NCI-H2029 treated with DMSO at 0.1 percent for 48 hours (cell line): ENCODE measurements around the gene ZNF536.

Experiments
- DNase-seq: peaks from one replicate; lab custom pipeline; 2025; lab: John Stamatoyannopoulos, UW

The ZNF536 gene

DNA sequence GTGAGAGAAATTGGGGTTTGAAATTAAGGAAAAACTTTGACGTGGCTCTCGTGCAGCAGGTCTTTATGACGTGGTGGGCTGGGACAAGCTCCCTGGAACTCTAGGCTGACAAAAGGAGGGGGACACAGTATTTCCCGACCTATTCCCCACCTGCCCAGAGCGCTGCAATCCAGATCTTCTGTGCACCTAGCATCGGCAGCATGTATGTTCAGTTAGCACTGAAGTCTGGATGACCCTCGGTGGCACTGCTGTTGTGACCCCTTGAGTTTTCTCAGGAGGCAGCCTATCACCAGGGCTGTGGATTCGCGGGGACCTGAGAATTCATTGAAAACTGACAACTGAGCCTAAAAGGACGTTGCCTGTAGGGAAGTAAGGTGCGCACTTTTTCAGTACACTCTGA, 9.1 kb upstream of the ZNF536 start:
- no peak for DNase-seq

DNA sequence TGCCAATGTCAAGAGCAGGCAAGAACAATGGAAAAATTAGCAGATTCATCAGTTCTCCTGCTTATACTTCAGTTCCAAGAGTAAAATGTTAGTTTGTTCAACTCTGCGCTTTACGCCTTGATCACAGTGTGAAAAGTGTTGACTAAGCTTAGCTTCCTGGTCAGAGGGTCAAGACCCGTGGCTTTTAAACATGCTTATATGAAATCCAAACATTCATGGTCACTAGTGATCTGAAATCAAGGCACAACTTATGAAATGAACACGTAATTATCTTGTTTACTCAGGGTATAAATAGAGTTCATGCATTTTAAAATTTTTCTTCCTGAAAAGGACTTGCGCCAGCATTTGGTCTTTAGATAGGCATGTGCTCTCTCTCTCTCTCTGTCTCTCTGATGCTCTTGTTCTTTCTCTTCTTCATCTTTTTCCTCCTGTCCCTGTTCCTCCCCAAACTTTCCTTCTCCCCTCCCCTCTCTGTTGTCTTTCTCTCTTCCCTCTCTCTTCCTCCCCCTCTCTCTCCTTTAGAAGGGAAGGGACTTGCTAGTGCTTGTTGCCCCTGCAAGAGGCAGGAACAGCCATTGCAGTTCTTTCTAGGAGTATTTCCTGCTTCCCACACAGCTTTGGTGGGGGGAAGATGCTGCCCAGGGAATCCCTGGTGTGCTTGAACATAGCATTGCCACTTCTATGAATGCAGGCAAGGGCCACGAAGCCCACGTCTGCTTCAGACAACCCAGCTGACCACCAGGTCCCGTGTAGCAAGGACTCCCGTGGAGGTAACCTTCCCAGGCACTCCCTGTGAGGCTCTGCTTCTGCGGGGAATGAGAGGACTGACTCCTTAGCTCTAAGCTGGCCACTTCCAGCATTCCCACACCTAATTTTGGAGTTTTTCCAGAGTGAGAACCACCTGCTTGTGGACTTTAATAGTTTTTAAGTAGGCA, 7.1 kb upstream of the ZNF536 start:
- DNase-seq, result no peak

DNA sequence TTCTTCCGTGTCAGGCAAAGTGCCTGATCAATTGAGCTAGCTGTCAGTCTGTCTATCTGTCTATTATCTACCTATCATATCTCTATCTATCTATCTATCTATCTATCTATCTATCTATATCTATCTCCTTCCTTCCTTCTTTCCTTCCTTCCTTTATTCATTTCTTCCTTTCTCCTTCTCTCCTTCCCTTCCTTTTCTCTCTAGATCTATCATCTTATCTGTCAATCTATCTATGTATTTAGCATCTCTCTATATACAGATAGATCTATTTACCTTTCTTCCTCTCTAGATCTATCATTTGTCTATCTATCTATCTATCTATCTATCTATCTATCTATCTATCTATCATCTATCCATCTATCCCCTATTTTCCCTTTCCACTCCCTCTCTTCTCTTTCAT, 5.9 kb upstream of the ZNF536 start:
- no peak for DNase-seq

DNA sequence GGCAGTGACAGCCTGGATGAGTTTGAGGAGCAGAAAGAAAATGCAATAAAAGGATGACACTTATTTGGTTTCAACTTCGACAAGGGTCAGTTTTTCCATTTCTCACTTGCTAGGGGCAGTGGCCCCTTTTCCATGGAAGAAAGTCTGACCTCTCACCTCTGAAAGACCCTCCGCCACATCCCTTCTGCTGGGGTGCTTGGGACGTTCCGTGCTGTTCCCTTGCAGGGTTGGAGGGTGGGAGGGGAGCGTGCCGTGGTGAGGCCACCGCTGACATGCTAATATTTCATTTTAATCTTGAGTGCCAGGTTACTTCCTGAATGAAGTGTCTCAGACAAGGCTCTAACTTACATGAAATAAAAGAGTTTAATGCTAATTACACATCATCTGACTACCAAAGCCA, 5.2 kb upstream of the ZNF536 start:
- DNase-seq, result no peak

DNA sequence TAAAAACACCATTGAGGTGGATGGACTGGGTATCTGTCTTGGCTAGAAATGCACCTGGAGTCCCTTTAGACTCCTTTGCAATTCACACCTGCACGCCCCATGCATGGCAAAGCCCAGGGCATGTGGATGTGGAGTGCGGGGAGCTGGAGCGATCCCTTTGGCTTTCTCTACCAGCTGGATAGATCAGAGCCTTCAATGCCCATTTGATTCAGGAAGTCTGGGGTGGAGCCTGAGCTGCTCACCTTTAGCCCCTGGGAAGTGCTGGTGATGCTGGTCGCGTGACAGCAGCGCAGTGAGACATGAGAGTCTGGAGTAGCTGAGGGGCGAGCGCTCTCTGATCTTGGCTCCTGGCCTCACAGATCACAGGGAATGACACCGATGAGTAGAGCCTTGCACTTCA, 4.8 kb upstream of the ZNF536 start:
- no peak for DNase-seq

DNA sequence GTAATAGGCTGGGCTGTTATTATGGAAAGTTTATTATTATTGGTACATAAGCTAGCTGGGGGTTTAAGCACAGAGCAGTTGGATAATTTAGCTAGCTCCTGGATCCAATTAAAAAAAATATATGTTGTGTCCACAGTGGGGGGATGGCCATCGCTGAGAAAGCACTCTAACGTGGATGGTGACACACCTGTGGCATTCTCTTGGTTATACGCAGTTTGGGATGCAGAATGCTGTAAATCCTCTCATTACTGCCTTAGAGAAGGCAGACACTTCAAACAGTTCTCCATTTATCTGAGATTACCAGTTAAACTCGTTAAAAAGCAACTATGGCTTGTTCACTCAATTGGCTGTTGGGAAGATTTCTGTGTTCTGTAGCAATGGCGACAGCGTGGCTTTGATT, 2.4 kb upstream of the ZNF536 start:
- no peak for DNase-seq

DNA sequence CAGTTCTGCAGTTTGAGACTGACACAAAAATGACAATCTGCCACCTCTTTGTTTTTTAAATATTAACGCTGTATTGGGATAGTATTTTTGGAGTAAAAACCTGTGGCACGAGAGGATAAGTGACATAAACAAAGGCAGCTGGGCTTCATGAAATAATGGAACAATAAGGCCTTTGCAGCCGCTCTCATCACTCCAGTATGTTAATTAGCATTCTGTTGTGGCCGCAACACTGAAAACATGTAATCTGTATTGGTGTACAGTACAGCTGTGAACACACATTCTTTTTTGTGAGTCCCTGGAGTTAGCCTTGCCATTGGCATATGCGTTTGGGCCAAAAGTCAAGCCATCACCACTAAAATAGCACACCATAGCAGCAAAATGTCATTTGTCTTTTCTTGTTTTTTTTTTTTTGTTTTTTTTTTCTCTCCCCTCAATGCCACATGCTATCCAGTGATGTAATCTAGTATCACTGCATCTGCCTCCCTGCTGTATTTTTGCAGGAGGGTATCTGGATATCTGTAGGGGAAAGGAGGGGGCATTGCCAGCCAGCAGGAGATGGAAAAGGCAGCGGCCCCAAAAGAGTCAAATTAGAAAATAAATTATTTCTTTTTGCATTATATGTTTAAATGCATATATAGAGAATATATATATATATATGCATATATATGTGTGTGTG, 885 bp upstream of the ZNF536 start:
- no peak for DNase-seq

DNA sequence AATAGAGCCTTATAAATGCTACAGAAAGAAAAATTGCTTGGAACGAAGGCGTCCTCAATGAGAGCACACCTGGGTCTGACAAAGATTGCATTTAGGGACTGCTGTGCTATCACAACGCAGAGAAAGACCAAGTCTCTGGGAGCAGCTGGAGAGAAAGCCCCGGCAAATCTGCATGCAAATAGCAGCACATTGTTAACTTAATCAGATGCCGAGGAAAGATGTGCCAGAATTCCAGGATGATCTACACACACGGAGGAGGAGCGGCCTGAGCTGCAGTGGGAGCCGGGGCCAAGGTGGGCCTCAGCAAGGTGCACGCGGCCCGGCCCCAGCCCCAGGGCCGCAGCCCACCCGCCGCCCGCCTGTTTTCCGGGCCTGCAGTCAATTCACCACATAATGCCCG, 1.4 kb downstream of the ZNF536 start:
- DNase-seq, result no peak

DNA sequence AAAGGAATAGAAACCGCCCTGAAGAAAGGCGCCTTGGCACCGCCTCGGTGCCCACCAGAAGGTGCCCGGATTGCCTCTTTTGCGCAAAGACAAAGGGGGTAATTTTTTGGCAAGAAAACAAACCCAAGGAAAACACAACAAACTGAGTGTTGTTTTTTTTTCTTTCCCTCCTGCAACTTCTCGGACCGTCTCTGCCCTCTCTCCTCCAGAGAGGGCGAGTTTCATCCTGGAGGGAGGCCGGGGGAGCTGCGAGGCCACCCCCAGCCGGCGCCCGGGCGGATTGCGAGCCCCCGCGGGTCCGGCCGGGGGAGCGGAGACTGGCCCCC, 2.3 kb downstream of the ZNF536 start:
- no peak for DNase-seq

DNA sequence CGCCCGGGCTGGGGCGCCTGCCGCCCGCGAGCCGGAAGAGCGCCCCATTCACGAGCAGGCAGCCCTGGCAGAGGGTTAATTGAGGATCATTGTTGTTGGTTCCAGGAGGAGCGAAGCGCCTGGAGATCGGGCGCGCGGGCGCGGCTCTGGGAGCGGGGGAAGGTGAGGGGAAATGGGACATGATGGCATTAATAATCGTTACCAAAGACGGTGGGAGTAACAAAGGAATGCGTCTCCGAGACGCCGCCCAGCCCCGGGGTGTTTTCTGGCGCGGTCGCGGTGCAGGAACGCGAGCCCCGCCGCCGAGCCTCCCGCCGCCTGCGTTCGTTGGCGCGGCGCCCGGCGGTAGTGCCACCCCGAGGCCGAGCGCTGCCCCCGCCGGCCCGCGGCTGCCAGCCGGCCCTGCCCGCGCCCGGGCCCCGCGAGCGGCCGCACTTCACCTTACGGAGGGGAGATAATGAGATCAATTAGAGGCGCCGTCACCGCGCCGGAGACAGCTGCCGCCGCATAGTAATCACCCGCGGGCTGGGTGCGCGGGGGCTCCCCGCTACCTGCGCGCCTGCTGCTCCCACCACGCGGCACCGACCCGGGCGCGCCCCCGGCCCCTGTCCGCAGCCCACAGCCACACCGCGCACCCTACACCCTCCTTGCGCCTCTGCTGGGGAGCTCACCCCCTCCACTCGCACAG, 2.8 kb downstream of the ZNF536 start:
- no peak for DNase-seq

DNA sequence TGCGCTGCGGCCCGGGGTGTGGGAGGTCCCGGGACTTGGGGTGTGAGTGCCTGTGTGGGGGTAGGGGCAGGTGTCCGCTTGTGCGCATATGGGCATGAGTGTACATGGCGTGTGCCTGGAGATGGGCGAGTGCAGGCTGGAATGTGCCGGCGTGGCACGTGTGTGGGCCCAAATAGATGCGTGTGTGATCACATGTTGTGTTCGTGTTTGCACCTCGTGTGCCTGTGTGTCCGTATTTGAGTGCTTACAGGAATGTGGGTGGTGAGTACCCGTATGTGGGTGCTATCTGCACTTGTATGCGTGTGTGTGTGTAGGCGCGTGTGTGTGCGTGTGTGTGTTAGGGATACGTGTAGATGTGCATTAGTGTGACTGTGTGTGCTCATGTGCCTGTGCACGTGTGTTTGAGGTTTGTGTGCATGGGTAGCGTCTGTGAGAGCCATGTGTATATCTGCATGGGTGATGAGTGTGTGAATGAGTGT, 3.4 kb downstream of the ZNF536 start:
- no peak for DNase-seq

DNA sequence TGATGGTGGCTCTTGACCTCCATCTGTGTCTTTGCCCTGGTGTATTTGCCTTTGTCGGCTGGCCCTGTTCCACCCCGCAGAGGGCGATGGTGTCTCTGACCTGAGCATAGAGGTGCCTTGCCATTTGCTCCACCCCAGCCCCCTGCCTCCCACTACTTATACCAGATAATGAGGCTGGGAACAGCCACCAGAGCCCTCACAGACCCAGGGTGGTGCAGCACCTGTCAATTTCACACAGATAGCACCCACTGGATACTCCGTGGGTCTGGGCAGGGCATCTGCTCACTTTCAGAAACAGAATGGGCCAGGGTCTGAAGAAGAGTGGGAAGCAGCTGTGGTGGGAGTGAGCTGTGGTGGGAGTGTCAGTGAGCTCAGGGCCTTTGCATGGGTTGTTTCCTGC, 4.1 kb downstream of the ZNF536 start:
- DNase-seq, result no peak

DNA sequence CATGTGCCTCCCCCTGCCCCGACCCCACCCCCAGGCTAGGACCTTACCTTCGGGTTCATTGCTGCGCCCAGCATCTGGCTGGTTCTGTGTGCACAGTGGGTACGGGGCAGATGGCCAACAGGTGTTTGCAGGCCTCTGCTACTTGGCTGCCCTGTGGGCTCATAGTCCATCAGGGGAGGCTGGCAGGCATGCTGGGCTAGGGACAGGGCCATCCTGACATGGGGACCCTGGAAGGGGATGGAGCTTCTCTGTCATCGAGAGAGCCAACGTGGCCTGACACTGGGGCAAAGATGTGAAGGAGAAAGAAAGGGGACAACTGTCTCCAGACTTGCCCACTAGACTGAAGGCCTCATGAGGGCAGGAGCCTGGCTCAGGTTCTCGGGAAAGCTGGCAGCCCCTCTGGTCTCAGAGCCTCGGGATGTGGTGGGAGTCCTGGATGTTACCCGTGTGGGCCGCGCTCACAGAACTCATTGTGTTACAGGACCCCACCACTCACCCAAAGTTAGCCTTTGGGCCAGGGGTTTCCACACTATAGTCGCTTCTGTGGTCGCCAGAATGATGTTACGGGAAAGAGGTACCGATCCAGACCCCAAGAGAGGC, 4.7 kb downstream of the ZNF536 start:
- no peak for DNase-seq

DNA sequence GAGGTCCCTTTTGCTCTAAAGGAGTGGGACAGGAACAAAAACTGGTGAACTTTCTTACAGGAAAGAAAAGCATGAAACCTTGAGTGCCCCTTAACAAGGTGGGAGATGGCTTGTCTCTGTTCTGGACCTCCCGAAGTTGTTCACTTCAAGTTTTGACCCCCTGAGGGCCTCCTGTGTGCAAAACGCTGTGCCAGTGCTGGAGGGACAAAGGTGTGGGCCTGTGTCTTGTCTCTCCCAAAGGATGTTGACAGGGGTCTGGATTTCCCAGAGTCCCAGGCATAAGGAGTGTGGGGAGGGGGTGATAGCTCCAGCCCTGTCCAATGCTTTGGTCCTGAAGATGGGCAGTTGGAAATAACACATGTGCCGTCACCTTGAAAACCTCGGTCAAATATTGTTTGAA, 6.5 kb downstream of the ZNF536 start:
- DNase-seq, result no peak

DNA sequence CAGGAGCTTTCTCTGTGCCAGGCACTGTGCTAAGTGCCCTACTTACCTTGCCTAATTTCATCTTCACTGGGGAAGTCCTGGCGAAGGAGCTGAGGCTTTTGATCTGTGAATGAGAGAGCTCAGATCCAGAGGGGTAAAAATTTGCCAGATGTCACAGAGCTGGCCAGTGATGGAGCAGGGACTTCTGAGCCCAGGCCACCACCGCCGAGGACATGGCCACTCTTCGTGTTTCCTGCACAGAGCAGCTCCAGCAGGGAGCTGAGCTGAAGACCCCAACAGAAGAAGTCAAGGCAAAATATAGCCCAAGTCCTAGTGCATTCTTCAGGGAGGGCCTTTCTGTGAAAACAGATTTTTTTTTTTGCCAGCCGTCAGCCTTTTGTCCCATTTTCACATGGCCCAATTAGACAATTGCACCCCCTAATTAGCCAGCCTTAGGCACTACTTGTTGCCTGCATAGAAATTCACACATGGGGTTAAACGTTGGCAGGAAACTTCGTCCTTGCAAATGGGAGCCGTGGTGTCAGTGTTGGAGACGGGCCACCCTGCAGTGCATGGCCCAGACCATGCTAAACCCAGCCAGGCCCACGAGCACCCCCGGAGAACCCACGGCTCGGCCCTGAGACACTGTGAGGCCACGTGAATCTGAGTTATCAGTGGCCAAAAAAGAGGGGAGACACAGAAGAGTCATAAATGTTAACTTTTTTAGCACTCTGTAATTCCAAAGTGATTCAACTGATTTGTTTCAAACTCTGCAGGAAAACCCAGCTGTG, 7.8 kb downstream of the ZNF536 start:
- no peak for DNase-seq

DNA sequence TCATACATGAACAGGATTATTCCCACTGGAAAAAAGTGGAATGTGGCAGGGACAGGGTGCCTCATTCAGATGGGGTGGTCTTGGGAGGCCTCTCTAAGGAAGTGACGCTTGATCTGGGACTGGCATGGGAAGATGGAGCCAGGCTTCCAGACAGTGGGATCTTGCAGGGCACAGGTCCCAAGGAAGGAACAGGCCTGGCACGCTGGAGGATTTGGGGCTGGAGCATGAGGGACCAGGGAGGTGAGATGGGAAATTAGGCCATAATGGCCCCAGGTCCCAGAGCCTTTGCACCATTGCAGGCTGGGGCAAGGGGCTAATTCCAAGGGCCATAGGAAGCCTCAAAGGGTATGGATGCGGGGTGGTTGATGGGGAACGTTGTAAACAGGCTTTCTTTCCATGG, 9.2 kb downstream of the ZNF536 start:
- no peak for DNase-seq

DNA sequence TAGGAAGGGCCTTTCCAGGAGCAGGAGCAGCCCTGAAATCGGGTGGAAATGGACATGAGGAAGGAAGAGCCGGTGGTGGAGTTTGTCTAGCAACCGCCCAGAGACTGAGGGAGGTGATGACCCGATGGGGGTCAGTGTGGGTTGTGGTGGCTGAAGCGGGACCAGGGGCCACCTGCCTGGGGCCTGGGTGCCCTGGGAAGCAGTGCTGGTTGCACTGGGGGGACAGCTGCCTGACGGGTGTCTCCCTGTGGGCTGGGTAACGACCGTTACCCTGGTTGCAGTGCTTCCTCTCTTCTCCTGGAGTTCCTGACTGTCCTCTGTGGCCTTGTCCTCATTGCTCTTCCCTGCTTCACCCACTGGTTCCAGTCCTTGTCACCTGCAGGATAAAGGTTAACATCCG, 13.0 kb downstream of the ZNF536 start:
- no peak for DNase-seq

DNA sequence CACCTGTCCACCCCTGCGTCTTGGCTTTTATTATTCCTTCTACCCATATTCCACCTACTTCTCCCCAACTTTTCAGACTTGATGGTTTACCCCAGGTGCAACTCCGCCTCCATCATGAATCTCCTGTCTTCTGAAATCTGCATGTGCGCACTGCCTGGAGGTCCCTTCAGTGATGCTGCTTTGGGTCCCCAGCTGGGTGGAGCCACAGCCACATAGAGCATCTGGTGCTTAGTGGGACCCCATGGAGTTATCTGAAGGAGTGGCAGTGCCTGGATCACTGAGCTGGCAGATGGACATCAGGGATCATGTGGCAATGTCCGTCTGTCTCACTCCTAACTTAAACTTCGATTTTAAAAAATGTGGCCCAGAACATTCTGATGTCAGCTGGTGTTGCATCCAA, 13.5 kb downstream of the ZNF536 start:
- no peak for DNase-seq

DNA sequence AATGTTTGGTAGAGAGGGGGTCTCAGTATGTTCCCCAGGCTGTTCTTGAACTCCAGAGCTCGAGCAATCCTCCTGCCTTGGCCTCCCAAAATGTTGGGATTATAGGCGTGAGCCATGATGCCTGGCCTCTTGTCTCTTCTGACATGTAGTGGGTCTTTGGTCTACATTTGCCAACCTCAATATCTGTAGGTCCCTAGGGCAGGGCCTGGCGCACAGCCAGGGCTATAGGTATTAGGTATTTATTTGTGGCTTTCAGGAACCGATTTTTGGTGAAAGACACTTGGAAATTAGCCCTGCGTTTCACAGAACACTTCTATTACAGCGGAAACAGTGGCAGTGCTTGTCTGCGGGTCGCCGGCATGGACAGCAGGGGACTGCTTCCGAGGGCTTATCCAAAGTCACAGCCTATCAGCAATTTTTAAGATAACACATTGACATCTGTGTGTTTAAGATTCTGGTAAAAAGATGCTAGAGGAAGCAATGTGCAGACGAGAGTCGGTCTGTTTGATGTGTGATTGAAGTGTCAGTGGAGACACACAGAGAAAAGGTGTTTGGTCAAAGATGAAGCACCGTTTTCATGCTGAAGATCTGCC, 14.5 kb downstream of the ZNF536 start:
- DNase-seq, result no peak

DNA sequence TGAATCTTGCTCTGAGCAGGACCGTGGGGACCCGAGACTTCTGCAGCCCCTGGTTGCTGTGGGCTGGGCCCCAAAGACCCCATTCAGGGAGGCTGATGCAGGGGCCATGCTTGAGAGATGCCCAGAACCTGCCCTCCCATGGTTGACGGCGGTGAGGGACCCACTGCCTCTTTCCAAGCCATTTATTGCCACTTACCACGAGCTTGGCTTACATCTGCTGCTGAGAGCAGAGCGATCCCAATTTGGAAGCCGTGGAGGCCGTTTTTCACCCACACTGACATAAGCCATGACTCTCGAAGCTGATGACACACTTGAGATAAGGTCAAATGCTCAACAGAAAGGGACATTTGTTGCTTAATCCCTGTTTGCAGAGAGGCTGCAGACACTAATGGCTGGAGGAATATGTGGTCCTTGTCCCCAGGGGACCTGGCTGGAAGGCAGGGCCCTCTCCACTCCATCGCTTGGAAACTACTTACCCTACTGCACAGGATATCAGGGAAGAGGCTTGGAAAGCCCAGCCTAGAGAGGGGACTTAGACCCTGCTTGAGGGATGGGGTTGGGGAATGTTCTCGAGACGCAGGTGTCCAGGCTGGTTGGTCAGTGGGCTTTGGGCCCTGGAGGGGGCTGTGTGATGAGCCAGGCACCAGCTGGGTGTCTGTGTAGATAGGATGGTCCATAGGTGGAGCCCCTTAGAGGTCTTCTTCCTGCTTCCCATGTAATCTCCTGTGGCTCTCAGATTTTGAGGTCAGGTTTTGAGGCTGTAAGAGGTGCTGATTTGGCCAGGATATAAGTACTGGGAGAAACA, 15.3 kb downstream of the ZNF536 start:
- no peak for DNase-seq

DNA sequence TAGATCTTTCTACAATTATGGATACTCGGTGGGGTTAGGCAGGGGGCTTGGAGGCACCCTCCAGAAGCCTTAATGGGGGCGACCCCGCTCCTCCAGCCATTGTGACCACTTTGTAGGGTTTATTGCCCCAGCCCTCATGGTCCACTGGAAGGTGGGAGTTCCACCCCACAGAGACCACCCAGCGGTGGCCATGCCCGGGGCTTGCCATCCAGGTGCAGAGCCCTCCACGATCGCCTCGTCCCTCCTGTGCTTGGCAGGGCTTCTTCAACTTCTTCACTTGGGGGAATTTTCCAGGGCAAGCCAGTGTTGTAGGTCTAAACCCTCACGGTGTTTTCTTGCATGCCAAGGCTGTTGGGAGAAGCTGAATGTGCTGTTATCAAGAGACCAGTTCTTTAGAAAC, 16.1 kb downstream of the ZNF536 start:
- DNase-seq, result no peak
